HCT116 (cell line): ENCODE results near the gene NMS. TPM values are rescaled to one million over a fixed set of nuclear protein-coding genes. Genes with fewer than 3 reads are reported as not detected.

Experiments used
- ATAC-seq: fragments of 200-7000 bp; cut with Tn5 transposase; 2 replicates; pipeline ENCODE4 v1.9.1; 2020; ENCODE audit warnings: mild to moderate bottlenecking, moderate library complexity
- BruUV-seq: library from RNA; stranded (reverse); fragments of 400-500 nt; replicated peaks from 2 replicates; lab custom pipeline; 2021; lab: Mats Ljungman, UMichigan
- CTCF ChIA-PET: fragments of 300-600 bp; sonication (Branson Sonifier 250); formaldehyde crosslinking; loops from one replicate; lab custom pipeline; 2021; ENCODE audit warnings: antibody characterized with exemption; lab: Charles Lee
- POLR2A ChIA-PET: fragments of 300-600, 350-600 bp; sonication (Branson Sonifier 250); formaldehyde crosslinking; loops from one replicate; lab custom pipeline; 2021; ENCODE audit warnings: antibody characterized with exemption; lab: Charles Lee
- RAD21 ChIA-PET, 2 experiments: fragments of 300-600 bp; sonication (Branson Sonifier 250); formaldehyde crosslinking; loops; one replicate each; lab custom pipeline; 2023; ENCODE audit warnings: low total read pairs in 2 of 2; ENCODE audit not compliant: uncharacterized antibody in 2 of 2, unreplicated experiment in 2 of 2, low non-redundant PET in 1 of 2; lab: Charles Lee
- DNase-seq: peaks from one replicate; pipeline ENCODE4 v3.0.0-alpha.2; 2010; ENCODE audit warnings: low read depth, low spot score
- H2AFZ ChIP-seq: fragments of 200-600 bp; shearing (Covaris generic), sonication (generic); 2 replicates; pipeline ENCODE4 v1.6.1; 2017; ENCODE audit warnings: low read depth, mixed run types, mixed read lengths, antibody characterized with exemption, low read length; ENCODE audit not compliant: poor library complexity, severe bottlenecking
- H3K27ac ChIP-seq: 2 replicates; pipeline ENCODE4 v1.5.1; 2012; ENCODE audit warnings: low read depth, low read length
- H3K27me3 ChIP-seq: fragments of 200-600 bp; sonication (generic); 2 replicates; pipeline ENCODE4 v1.6.1; 2016; ENCODE audit warnings: mixed run types, low read length, mixed read lengths; ENCODE audit not compliant: insufficient read depth
- H3K36me3 ChIP-seq, 2 experiments: fragments of 200-500 bp in 1 of 2; fragments of 200-600 bp in 1 of 2; sonication (Bioruptor generic) in 1 of 2; sonication (generic) in 1 of 2; 2 replicates each; pipeline versions ENCODE4 v1.5.1 to v1.6.1; 2014 to 2016; ENCODE audit warnings: low read length in 2 of 2, inconsistent platforms in 1 of 2, mixed read lengths in 1 of 2, mixed run types in 1 of 2; ENCODE audit not compliant: insufficient read depth in 2 of 2, control insufficient read depth in 1 of 2
- H3K4me1 ChIP-seq, 2 experiments: fragments of 200-600 bp in 1 of 2; sonication (generic) in 1 of 2; 2 replicates each; pipeline versions ENCODE4 v1.5.1 to v1.6.1; 2012 to 2017; ENCODE audit warnings: low read length in 2 of 2, inconsistent platforms in 1 of 2, mild to moderate bottlenecking in 1 of 2, mixed read lengths in 1 of 2, mixed run types in 1 of 2, moderate library complexity in 1 of 2; ENCODE audit not compliant: insufficient read depth in 2 of 2, control insufficient read depth in 1 of 2
- H3K4me2 ChIP-seq: fragments of 200-600 bp; sonication (generic); 2 replicates; pipeline ENCODE4 v1.6.1; 2017; ENCODE audit warnings: mixed run types, low read length, mixed read lengths
- H3K4me3 ChIP-seq, 2 experiments: fragments of 200-600 bp in 1 of 2; sonication (generic) in 1 of 2; replicated peaks in 1 of 2; 2 replicates each; pipeline ENCODE4 v1.5.1; 2011 to 2016; ENCODE audit warnings: low read length in 2 of 2, control low read depth in 1 of 2, low read depth in 1 of 2, mild to moderate bottlenecking in 1 of 2, mixed read lengths in 1 of 2, mixed run types in 1 of 2
- H3K79me2 ChIP-seq: fragments of 200-600 bp; sonication (generic); 2 replicates; pipeline ENCODE4 v1.6.1; 2017; ENCODE audit warnings: mild to moderate bottlenecking, mixed run types, low read length, moderate library complexity, mixed read lengths; ENCODE audit not compliant: insufficient read depth
- H3K9ac ChIP-seq: fragments of 200-600 bp; sonication (generic); 2 replicates; pipeline ENCODE4 v1.6.1; 2016; ENCODE audit warnings: low read length, mixed read lengths
- H3K9me2 ChIP-seq: fragments of 200-600 bp; sonication (generic), shearing (Covaris generic); 2 replicates; pipeline ENCODE4 v1.6.1; 2017; ENCODE audit warnings: mixed run types, mild to moderate bottlenecking, moderate library complexity; ENCODE audit not compliant: insufficient read depth
- H3K9me3 ChIP-seq, 2 experiments: fragments of 200-500 bp in 1 of 2; fragments of 200-600 bp in 1 of 2; sonication (Bioruptor generic) in 1 of 2; sonication (generic) in 1 of 2; 2 replicates each; pipeline ENCODE4 v1.6.1; 2014 to 2017; ENCODE audit warnings: low read length in 2 of 2, mixed read lengths in 2 of 2, inconsistent platforms in 1 of 2, low read depth in 1 of 2, mild to moderate bottlenecking in 1 of 2, mixed run types in 1 of 2, moderate library complexity in 1 of 2; ENCODE audit not compliant: control insufficient read depth in 1 of 2, insufficient read depth in 1 of 2
- H4K20me1 ChIP-seq: fragments of 200-600 bp; sonication (generic), shearing (Covaris generic); 2 replicates; pipeline ENCODE4 v1.6.1; 2017; ENCODE audit warnings: mixed run types, mild to moderate bottlenecking, moderate library complexity; ENCODE audit not compliant: insufficient read depth
- ATF3 ChIP-seq: IDR thresholded peaks from 2 replicates; pipeline ENCODE4 v1.6.1; 2012
- CBX3 ChIP-seq: IDR thresholded peaks from 2 replicates; pipeline ENCODE4 v1.6.1; 2012; ENCODE audit warnings: low read depth
- CTCF ChIP-seq, 3 experiments: fragments of 200-600 bp in 1 of 3; sonication (generic) in 1 of 3; IDR thresholded peaks in 2 of 3; conservative IDR thresholded peaks in 1 of 3; 2 replicates each; pipeline ENCODE4 v1.5.1; 2012 to 2017; ENCODE audit warnings: low read depth in 2 of 3, low read length in 2 of 3, antibody characterized with exemption in 1 of 3, borderline replicate concordance in 1 of 3, control low read depth in 1 of 3, mild to moderate bottlenecking in 1 of 3, mixed read lengths in 1 of 3, mixed run types in 1 of 3, moderate library complexity in 1 of 3; ENCODE audit not compliant: insufficient read depth in 1 of 3
- ELF1 ChIP-seq: IDR thresholded peaks from 2 replicates; pipeline ENCODE4 v1.6.1; 2012; ENCODE audit warnings: low read depth, borderline replicate concordance
- EZH2 ChIP-seq: fragments of 200-600 bp; sonication (generic); IDR thresholded peaks from 2 replicates; pipeline ENCODE4 v1.6.1; 2017; ENCODE audit warnings: antibody characterized with exemption, mixed run types
- FOSL1 ChIP-seq: IDR thresholded peaks from 2 replicates; pipeline ENCODE4 v1.6.1; 2012; ENCODE audit warnings: low read depth
- POLR2A ChIP-seq: IDR thresholded peaks from 2 replicates; pipeline ENCODE4 v1.7.0; 2011; ENCODE audit warnings: borderline replicate concordance; ENCODE audit not compliant: insufficient read depth, insufficient read length; ENCODE audit errors: extremely low read depth
- RAD21 ChIP-seq: IDR thresholded peaks from 2 replicates; pipeline ENCODE4 v1.6.1; 2012; ENCODE audit warnings: low read depth, mild to moderate bottlenecking
- YY1 ChIP-seq: IDR thresholded peaks from 2 replicates; pipeline ENCODE4 v1.6.1; 2011; ENCODE audit warnings: low read length, low read depth, moderate library complexity, mild to moderate bottlenecking; ENCODE audit not compliant: insufficient replicate concordance; ENCODE audit errors: extremely low read depth
- ZNF274 ChIP-seq: fragments of 200-500 bp; sonication (Bioruptor generic); IDR thresholded peaks from 2 replicates; pipeline ENCODE4 v1.6.1; 2014; ENCODE audit warnings: mild to moderate bottlenecking, low read depth, low read length, inconsistent platforms
- intact Hi-C: fragments of 100-400 bp; cut with micrococcal nuclease; formaldehyde crosslinking; loops from 2 replicates; pipeline ENCODE4 v1.10.0; 2022
- total RNA-seq: library from RNA; stranded (reverse); gene quantifications from one replicate; pipeline ENCODE4 v1.2.1, GENCODE V29; 2021; ENCODE audit not compliant: unreplicated experiment

Gene NMS
- total RNA-seq, 1 experiment from 2014 or later, result not detected

- intact Hi-C loops, result loop anchor here (2.0 to 10.0 kb wide), 2 partner anchors 160 to 562 kb away; no protein-coding TSS in a partner anchor
- ATAC-seq (peak; percentile 99), DNase-seq (peak; percentile 28)
- no peaks in the 10 kb centered on the region for H3K79me2 ChIP-seq
- no peaks in the 10 kb centered on the region for H4K20me1 ChIP-seq
- H2AFZ ChIP-seq, result no peak overlapping the region
- H3K9me3 ChIP-seq, result no peaks in the 10 kb centered on the region
- no peak overlapping the region for H3K27ac ChIP-seq
- H3K9ac ChIP-seq, result no peak overlapping the region
- no peaks in the 10 kb centered on the region; a peak in 1 of 4 replicates for H3K4me1 ChIP-seq
- RAD21 ChIA-PET, result interaction anchor here in 1 of 2 experiments (1.3 kb wide), 1 partner anchor 160 kb away, joined by 5 read pairs; no protein-coding TSS in a partner anchor
- H3K4me3 ChIP-seq, result no peak overlapping the region
- POLR2A ChIA-PET, result no interaction called here
- no TSS peak for BruUV-seq
- H3K27me3 ChIP-seq, result no peaks in the 10 kb centered on the region
- H3K36me3 ChIP-seq, result no peaks in the 10 kb centered on the region
- CTCF ChIA-PET, result interaction anchor here (0.7 to 2.3 kb wide), 6 partner anchors 12 to 160 kb away, joined by 3 to 29 read pairs (median 4); no protein-coding TSS in a partner anchor
- H3K4me2 ChIP-seq, result no peak overlapping the region
- TF ChIP-seq CTCF (IDR thresholded peaks at IDR 0.05 in 2 of 3, conservative IDR thresholded peaks at IDR 0.05 in 1 of 3; ENCODE audit: borderline replicate concordance in 1 of 3, insufficient read depth in 1 of 3, low read depth in 2 of 3, low read length in 2 of 3) (peak; percentile 29 to 81 (median 66); a peak in 5 of 6 replicates), RAD21 (peak; percentile 38), EZH2 (no peak)
- no peaks in the 10 kb centered on the region for H3K9me2 ChIP-seq
Measured at GRCh38 chr2:100422320-100423055, 47.8 kb upstream of the NMS start.

- Histone ChIP-seq H3K9me2 (no peaks in the 10 kb centered on the region), H3K4me3 (no peak overlapping the region), H3K9me3 (no peaks in the 10 kb centered on the region), H4K20me1 (no peaks in the 10 kb centered on the region), H3K27ac (no peak overlapping the region), H3K27me3 (no peaks in the 10 kb centered on the region), H3K9ac (no peak overlapping the region)
- intact Hi-C loops, result loop anchor here (2.0 to 10.0 kb wide), 2 partner anchors 161 to 561 kb away; no protein-coding TSS in a partner anchor
- CTCF ChIA-PET, result no interaction called here
- DNase-seq, result no peak
- TF ChIP-seq FOSL1 (no peak), CTCF (IDR thresholded peaks at IDR 0.05 in 2 of 3, conservative IDR thresholded peaks at IDR 0.05 in 1 of 3; ENCODE audit: borderline replicate concordance in 1 of 3, insufficient read depth in 1 of 3, low read depth in 2 of 3, low read length in 2 of 3) (no peak), CBX3 (no peak), ELF1 (no peak), ATF3 (no peak), POLR2A (no peak), ZNF274 (no peak), EZH2 (no peak), YY1 (no peak)
- TF ChIP-seq, all 23 proteins: peak for 0
- Histone ChIP-seq H3K4me1 (no peaks in the 10 kb centered on the region; a peak in 1 of 4 replicates), H2AFZ (no peak overlapping the region), H3K4me2 (no peak overlapping the region), H3K79me2 (no peaks in the 10 kb centered on the region), H3K36me3 (no peaks in the 10 kb centered on the region)
- ChIA-PET POLR2A (no interaction called here), RAD21 (no interaction called here)
- ATAC-seq, result no peak
- no TSS peak for BruUV-seq
Measured at GRCh38 chr2:100423631-100424030, 46.7 kb upstream of the NMS start.
